Stimulated activated CD4-positive, alpha-beta T cell treated with anti-CD3 and anti-CD28 coated beads, Interleukin-1b, Interleukin-23, amount 100 ng/mL, for 24 hours (primary cell): Measurements from ENCODE around the gene CNKSR2.
A peak's percentile ranks its signal among the peaks of the same experiment; 100 is the strongest.

Source experiments
- DNase-seq, 4 experiments: peaks; one replicate each; pipeline ENCODE4 v3.0.0-alpha.2; 2020; ENCODE audit warnings: low read depth in 4 of 4, low spot score in 1 of 4

CNKSR2 gene

DNA sequence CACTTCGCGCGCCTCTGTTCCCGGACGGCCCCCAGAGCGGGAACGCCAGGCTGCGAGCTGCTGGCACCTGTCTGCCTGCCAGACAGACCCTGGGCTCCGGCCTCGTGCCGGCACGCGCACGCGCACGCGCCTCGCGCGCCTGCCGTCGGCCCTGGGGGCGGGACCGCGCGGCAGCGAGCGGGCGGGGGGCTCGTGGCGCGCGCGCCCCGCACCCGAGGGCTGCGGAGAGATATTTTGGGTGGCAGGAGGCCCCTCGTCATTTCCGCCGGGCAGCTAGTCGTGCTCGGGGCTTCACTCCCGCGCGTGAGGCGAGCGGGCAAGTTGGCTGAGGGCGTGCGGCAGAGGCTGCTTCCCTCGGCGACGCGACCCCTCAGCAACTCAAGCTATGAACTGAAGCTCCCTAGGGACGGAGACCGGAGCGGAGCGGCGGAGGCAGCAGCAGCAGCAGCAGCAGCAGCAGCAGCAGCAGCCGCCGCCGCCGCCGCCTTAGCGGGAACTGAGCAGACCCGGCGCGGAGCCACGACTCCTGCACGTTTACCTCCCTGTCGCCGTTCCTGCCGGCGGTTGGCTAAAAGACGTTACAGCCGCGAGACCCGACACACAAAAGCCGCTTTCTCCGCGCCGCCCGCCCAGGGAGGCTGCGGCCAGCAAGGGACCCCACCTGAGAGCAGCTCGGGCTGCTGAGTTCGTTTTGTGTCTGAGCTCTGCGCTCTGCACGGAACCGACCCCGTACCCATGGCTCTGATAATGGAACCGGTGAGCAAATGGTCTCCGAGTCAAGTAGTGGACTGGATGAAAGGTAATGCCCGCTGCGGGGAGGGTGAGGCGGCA is at the start of gene CNKSR2:
Gene CNKSR2, plus strand, starts transcription at position 256 of the 831 bp plus-strand sequence. Its CDS starts 480 bp downstream, at position 736.
- peak; percentile 3 to 61 (median 30) for DNase-seq

DNA sequence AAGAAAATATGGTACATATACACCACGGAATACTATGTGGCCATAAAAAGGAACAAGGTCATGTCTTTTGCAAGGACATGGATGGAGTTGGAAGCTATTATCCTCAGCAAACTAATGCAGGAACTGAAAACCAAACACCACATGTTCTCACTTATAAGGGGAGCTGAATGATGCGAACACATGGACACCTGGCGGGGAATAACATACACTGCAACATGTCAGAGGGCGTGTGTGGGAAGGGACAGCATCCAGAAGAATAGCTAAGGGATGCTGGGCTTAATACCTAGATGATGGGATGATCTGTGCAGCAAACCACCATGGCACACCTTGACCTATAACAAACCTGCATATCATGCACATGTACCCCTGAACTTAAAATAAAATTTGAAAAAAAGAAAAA is 19.5 kb upstream of the CNKSR2 start:
- no peak for DNase-seq

DNA sequence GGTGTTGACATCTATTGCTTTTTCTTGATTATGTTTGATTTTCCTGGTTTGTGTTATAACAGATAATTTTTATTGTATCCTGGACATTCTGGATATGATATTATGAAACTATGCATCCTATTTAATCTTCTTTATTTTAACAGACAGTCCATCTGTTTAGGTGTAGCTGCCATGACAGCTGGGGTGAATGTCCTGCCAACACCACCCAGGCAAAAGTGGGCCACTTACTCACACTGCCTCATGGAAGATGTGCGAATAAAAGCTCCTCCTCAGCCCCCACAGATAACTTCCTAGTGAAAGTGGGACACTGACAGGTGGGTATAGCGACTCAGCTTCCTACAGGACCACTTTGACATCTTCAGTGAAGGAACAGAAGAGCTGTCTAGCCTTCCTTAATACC is 18.4 kb upstream of the CNKSR2 start:
- no peak for DNase-seq

DNA sequence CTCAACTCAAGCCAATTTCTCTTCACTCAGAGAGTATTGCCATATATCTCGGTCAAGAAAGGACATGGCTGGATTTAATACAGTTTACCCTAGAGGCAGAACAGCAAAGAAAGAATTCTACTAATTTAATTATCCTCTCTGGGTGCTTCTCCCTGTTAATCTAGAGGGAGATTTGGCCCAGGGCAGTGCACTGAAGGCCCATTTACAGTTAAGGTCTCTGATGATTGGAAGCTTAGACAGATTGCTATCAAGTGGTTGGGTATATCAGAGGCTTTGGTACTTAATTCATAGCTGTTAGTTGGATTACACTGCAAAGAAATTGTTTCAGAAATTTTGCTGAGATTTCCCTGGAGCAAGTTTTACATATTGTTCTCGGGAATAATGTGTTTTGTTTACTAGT is 4.6 kb upstream of the CNKSR2 start:
- DNase-seq, result no peak

DNA sequence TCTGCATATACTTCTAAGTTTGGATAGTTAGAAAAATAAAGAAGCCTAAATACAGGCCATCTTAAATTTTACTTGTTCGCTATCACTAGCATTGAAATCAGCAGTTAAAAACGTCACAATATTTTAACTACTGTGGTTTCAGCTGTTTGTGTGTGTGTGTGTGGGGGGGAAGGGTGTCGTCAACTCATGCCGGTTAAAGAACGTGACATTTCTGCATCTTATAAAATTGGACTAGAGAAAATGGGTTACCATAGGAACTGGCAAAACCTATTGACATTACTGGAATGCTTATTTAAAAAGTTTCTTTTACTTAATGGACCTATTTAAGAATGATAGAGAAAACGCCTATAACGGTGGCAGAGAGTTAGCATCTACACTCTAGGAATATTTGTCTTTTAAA is 1.2 kb upstream of the CNKSR2 start:
- no peak for DNase-seq

DNA sequence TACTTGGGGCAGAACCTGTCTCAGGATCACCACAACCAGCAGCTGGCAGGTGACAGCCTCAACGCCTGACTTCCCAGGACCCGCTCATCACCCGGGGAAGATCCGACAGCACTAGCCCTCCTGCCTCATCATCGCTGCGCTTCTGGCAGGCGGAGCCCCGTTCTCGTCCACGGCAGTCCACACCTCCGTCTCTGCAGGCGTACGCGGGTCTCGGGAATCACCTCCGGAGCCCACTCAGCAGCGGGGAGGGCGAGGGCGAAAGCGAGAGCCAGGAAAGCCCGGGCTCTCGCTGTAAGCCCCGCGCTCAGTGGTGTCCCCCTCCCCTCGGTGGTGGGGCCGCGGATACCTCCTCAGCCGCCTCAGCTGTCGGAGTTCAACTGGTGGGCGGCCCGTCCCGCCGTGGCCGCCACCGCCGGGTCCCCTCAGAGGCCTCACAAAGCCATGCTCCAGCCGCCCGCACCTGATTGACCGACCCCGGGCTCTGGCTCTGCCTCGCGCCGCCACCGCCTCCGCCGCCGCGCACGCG is 518 bp upstream of the CNKSR2 start:
- peak in 3 of 4 experiments; percentile 1 to 40 (median 4) for DNase-seq

DNA sequence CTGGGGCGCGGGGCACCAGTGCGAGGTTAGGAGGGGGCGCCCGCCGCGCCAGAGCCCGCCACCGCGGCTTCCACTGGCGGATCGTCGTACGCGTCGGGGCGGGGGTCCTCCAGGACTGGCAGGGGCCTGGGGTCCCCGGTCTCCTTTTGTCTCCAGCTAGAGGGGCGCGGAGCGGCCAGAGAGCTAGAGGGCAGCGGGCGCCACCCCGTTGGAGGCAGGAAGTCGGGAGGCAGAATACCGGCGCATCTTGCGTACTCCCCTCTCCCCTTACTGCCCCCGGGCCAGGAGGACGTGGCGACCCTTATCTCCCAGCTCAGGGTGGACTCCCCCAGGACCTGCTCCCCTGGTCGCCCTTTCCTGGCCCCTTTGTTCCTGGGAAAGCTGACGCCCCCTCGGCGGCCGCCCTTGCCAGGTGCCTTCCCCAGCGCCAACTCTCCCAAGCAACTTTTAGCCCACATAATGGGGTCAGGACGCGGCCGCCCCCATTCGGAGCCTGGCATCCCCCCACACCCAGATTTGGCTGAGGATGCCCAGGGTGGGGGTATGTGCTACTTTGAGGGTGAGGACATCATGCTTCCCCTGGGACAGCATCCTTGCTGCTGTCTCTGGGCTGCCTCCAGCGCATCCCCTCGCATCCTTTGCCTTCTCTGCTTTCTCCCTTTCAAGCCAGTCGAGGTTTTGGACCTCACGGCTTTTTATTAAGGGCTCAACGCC is 933 bp downstream of the CNKSR2 start:
- DNase-seq, result no peak

DNA sequence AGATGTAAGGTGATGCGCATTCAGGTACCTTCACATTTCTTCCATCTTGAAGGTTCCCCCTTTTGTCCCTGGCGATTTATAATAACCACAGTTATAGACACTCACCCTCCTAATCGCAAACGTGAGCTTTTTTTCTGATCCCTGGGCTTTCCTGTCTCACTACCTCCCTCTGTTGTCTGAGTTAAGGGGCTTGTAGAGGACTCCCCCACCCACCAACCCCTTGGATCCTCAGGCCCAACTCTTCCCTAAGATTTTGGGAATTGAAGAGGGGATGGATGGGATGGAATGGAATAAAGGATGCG is 1.4 kb downstream of the CNKSR2 start:
- no peak for DNase-seq

DNA sequence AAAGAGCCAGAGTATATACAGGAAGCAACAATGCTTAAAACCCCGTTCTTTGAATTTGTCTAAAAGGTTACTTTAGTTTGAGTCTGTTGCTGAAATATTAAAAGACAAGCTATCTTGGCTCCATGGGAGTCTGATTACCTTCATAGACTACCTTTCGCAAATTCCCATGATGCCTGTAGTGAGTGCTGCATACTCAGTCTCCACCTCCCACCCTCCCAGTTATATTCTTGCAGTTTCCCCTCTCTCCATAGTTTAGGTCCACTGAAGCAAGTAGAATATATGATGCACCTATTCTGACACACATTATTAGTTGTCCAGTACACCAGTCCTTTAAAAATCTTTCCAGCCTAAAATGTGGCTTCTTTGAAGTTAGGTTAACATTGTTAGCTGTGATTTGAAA is 2.4 kb downstream of the CNKSR2 start:
- no peak for DNase-seq

DNA sequence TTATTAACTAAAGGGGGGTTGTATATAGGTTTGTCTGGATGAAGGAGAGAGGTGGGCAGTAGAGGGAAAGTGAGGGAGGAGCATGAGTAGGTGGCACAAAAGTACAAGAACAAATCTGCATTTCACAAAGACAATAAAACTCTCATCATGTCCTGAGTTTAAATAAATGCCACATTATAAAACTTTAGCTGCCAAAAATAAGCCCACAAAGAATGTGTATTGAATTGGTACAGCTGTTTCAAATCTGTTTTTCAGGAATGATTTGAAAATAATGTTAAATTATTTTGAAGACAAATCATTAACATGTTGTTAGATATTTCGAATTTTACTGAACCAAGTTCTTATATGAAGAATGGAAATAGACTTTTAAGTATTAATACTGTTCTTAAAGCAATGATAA is 5.8 kb downstream of the CNKSR2 start:
- no peak for DNase-seq

DNA sequence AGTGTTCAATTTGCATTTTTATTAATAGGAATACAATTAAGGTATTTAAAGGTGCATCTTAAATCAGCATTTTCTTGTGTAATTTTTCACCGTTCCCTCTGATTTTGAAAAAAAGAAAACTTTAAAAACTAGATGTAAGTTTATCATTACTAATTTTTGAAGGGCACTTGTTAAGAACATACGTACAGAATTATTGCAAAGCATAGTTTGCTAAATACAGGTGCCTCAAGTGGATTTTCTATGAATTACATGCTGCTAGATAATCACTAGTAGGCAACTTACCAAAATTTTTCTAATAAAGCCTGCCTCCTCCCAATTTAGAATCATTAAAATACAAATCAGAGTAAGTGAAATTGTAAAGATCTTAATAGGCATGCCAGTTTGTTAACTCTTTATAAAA is 8.5 kb downstream of the CNKSR2 start:
- no peak for DNase-seq

DNA sequence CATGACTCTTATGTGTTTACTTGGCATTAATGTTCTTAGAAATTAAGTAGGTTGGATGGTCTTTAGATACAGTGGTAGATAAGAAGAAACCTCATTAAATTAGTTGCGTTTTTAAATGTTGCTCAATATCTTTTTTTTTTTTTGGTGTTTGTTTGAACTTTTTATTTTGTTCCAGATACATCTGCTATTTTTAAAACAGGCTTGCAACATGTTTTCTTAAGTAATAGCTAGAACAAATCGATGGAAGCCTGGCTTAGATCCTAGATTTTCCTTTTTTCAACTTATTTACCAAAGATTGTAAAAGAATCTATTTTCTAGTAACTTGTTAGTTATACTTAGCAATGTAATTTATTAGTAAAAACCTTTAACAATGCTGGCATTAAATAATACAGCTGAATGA is 9.3 kb downstream of the CNKSR2 start:
- no peak for DNase-seq

DNA sequence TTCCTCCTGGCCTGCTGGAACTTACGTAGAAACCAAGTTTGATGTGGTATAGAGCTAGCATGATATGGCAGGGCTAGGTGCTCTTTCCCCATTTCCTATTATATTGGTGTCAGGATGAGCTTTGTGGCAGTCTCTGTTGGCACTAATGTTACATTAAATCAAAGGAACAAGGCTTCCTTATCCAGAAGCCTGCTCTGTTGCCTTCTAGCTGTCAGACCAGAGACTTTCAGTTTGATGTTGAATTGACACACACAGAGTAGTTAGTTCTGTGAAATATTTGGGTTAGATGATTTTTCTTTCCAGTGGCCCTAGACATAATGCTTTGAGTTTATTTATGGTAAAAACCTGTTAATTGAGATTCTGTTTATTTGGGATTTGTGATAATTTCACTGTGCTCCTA is 10.0 kb downstream of the CNKSR2 start:
- DNase-seq, result no peak

DNA sequence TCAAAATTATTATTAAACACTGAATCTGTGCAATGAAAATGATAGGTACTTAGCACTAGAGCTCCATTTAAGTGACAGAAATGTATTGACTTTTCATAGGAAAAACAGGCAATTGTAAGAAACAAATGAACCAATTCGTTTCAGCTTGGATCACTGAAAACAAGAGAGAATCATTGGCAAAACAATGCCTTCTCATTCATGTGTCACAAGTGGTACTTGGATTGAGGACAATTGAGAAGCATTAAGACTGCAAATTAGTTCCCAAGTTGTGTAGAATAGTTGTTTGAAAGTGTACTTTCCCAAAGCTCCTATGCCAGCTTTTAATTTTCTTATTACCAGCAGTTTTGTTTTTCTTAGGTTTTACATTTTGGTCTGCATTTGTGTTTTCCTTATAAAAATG is 20.6 kb downstream of the CNKSR2 start:
- DNase-seq, result no peak

DNA sequence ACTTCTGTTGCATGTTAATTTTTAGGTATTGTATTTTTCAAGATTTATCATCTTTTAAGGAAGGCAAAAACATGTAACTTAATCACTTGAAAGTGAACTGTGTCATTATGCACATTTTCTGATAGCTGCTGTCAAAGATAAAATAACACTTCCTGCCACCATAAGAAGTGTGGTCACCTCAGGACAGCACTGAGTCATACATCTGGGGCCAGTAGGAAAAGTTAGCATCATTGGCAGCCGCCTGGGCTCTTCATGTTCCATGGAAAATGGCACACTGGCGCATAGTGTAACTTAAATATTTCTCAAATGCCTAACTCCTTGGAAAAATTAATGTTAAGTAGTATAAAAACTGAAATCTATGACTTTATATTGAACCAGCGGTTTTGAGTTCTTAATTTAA is 24.2 kb downstream of the CNKSR2 start:
- DNase-seq, result no peak

DNA sequence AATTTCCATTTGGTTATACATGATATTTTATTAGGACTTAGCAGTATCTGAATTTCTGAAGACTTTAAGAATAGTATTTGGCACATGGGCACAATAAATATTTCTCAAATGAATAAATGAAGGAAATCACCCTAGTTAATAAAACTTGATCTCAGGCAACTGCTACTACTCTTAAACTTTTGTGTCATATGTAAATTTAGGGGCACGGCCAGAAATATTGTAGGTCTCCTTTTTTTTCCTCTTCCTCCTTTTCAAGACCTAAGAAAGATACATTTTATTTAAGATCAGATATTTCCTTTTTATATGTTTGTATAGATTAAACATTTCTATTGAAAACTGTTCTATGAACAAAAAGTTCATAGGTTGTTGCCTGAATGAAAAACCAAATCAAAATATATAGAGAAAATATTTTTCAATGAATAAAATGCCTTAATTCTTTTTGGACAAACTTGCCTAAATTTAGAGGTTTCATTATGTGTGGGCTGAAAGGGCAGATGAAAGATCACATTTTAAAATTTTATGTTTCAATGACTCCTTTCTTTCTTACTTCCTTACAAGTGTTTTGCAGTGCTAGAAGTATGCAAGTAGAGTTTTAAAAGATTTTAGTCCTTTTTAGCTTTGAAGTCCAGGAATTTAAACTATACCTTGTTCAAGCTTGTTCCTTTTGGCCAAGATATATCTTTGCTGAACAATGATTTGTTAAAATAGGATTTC is 26.3 kb downstream of the CNKSR2 start:
- DNase-seq, result no peak

DNA sequence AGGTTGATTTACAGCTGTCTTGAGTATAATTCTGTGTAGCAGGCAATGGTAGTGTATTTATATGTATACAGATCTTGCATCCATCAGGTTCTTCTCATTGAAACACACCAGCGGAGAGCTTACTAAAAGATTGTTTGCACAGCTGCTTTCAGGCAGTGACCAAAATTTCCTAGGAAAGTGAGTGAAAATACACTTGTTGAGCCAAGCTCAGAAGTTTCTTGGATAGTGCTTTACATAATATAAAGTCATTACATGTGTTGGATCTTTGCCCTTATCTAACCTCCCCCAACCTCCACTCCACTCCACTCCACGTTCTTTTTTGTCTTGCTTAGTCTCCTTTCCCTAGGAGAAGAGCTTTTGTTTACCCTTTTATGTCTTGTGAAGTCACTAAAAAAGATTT is 34.1 kb downstream of the CNKSR2 start:
- no peak for DNase-seq

DNA sequence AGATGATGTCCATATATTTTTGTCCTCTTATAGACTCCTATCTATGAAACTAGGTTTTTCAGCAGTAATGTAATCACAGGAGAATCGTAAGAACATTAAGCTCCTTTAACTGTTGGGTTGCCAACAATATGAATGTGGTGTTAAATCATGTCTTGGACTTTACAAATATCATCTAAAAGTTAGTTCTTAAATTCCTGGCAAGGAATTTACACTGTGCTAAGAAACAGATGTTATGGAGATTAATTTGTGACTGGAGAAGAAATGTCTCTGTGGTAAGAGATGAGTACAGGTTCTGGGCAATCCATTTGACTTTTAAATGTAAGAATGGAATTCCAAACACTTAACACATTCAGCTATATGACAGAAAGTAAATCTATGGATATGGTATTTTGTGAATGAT is 34.6 kb downstream of the CNKSR2 start:
- no peak for DNase-seq

DNA sequence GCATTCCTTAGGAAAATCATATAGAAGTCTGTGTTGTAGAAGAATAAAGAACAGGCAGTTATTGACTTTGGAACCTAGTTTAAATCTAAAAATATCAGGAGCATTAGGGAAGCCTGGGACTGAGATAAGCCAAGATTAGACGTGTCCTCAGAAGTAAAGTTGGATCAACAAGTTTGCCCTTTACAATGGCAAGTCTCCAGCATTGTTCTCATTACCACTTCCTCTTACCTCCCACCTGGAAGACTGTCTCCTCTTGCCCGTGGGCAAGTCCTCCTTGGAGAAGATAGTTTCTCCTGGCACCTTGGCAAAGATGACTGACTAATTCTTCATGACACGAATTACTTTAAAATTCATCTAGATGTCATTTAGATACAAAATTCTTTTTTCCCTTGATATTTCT is 37.8 kb downstream of the CNKSR2 start:
- no peak for DNase-seq

DNA sequence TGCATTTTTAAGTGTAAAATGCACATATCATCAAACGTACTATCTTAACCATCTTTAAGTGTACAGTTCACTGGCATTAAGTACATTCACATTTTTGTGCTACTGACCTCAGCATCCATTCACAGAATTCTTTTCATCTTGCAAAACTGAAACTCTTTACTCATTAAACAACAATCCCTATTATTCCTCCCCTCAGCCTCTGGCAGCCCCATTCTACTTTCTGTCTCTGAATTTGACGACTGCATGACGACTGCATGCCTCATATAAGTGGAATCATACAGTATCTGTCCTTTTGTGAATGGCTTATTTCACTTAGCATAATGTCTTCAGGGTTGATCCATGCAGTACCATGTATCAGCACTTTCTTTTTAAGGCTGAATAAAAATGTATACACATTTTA is 38.7 kb downstream of the CNKSR2 start:
- DNase-seq, result no peak

DNA sequence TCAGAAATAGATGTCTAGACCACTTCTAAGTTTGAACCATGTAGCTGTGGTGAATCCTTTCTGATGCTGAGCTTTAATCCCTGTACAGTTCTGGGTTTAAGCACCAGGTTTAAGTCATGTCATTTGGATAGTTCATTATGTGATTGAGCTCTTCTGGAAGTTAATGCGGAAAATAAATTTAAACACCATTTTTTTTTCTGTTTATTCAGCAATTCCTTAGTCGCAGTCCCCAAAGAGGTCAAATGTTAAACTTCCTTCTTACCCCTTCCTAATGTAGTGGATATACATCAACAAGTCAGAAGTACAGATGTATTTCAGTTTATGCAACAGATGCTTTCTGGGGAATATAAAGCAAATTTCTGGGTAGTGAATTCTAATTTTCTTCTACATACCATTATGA is 52.9 kb downstream of the CNKSR2 start:
- DNase-seq, result no peak

DNA sequence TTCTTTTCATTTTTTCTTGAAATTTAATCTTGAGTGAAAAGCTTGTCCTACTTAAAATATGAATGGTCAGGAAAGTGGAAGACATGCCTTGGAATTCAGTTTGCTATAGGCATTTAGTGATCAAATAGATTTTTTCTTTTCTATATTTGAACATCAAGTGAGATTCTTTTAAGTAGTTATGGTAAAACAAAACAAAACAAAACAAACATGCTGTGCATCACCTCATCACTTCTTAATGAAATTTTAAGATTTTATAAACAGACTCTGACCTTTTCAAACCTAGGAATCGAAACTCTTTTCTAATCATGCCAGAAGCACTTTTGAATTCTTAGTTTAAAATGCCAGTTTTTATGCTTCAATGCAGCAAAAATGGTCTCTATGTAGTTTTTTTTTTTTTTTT is 62.8 kb downstream of the CNKSR2 start:
- no peak for DNase-seq
